Measurements from ENCODE around the gene CYTH1.

CYTH1 gene

GRCh38 chr17:78715000-78715771 is 66.9 kb downstream of the CYTH1 start:
- no peak for FAIRE-seq

GRCh38 chr17:78714534-78714933 is 67.5 kb downstream of the CYTH1 start:
- FAIRE-seq: no peak

- FAIRE-seq: no peak
Observed at GRCh38 chr17:78712043-78712442, 70.0 kb downstream of the CYTH1 start.

- no peak for FAIRE-seq
Observed at GRCh38 chr17:78710607-78711006, 71.5 kb downstream of the CYTH1 start.

- no peak for FAIRE-seq
Observed at GRCh38 chr17:78709751-78710181, 72.3 kb downstream of the CYTH1 start.

- FAIRE-seq: no peak
Observed at GRCh38 chr17:78709119-78709681, 72.9 kb downstream of the CYTH1 start.

GRCh38 chr17:78708510-78708973 is 73.5 kb downstream of the CYTH1 start:
- FAIRE-seq: no peak

GRCh38 chr17:78707923-78708322 is 74.2 kb downstream of the CYTH1 start:
- no peak for FAIRE-seq

GRCh38 chr17:78707016-78707415 is 75.1 kb downstream of the CYTH1 start:
- FAIRE-seq: no peak

- no peak for FAIRE-seq
Observed at GRCh38 chr17:78706271-78706915, 75.7 kb downstream of the CYTH1 start.

- FAIRE-seq: no peak
Observed at GRCh38 chr17:78705071-78705470, 77.0 kb downstream of the CYTH1 start.

- no peak for FAIRE-seq
Observed at GRCh38 chr17:78704594-78704993, 77.5 kb downstream of the CYTH1 start.

- no peak for FAIRE-seq
Observed at GRCh38 chr17:78697554-78698343, 84.3 kb downstream of the CYTH1 start.

GRCh38 chr17:78697122-78697521 is 85.0 kb downstream of the CYTH1 start:
- no peak for FAIRE-seq

GRCh38 chr17:78696016-78696982 is 85.8 kb downstream of the CYTH1 start:
- FAIRE-seq: no peak

- FAIRE-seq: no peak
Observed at GRCh38 chr17:78694805-78695531, 87.1 kb downstream of the CYTH1 start.

- no peak for FAIRE-seq
Observed at GRCh38 chr17:78693346-78694083, 88.6 kb downstream of the CYTH1 start.

GRCh38 chr17:78692460-78693010 is 89.5 kb downstream of the CYTH1 start:
- FAIRE-seq: no peak

GRCh38 chr17:78689029-78689428 is 93.0 kb downstream of the CYTH1 start:
- FAIRE-seq: no peak

GRCh38 chr17:78687944-78688343 is 94.1 kb downstream of the CYTH1 start:
- FAIRE-seq: no peak

All from colon (tissue), 2 donors.